ENCODE data around the gene PKDCC. TPM values are rescaled to one million over a fixed set of nuclear protein-coding genes. Genes with fewer than 3 reads are reported as not detected.

The PKDCC gene
- total and polyA plus RNA-seq, 2 of the 13 experiments (the other 11 are each of a cell fraction or from before 2014, with no cell fraction given), result 52.6 to 58.8 TPM

- TF ChIP-seq SALL1 (CRISPR knock-in tag; IDR thresholded peaks at IDR 0.05) (peak; percentile 90), SNAI1 (CRISPR knock-in tag; IDR thresholded peaks at IDR 0.05; ENCODE audit: borderline replicate concordance) (no peak), SP4 (CRISPR knock-in tag; IDR thresholded peaks at IDR 0.05) (no peak), NPAS2 (CRISPR knock-in tag; IDR thresholded peaks at IDR 0.05; ENCODE audit: borderline replicate concordance) (no peak), ZNF326 (CRISPR knock-in tag; IDR thresholded peaks at IDR 0.05; ENCODE audit: borderline replicate concordance) (no peak), ATF2 (CRISPR knock-in tag; IDR thresholded peaks at IDR 0.05) (peak; percentile 69; the same call in 1 of the 2 replicates), MTA3 (CRISPR knock-in tag; IDR thresholded peaks at IDR 0.05) (no peak), SRF (IDR thresholded peaks at IDR 0.05; ENCODE audit: low read depth, low read length) (no peak), ZFP1 (CRISPR knock-in tag; IDR thresholded peaks at IDR 0.05) (peak; percentile 70; the same call in 1 of the 2 replicates), MZF1 (CRISPR knock-in tag; IDR thresholded peaks at IDR 0.05; ENCODE audit: borderline replicate concordance) (no peak), SPEN (CRISPR knock-in tag; IDR thresholded peaks at IDR 0.05; ENCODE audit: low read depth) (peak; percentile 52; the same call in 1 of the 2 replicates), ZNF232 (CRISPR knock-in tag; IDR thresholded peaks at IDR 0.05; ENCODE audit: borderline replicate concordance) (no peak; the same call in 1 of the 2 replicates), ZKSCAN8 (CRISPR knock-in tag; IDR thresholded peaks at IDR 0.05; ENCODE audit: borderline replicate concordance) (peak; percentile 93; the same call in 1 of the 2 replicates), ZNF317 (CRISPR knock-in tag; IDR thresholded peaks at IDR 0.05) (no peak; the same call in 1 of the 2 replicates), PHB2 (IDR thresholded peaks at IDR 0.05; ENCODE audit: partially characterized antibody) (no peak), ZBTB25 (CRISPR knock-in tag; IDR thresholded peaks at IDR 0.05) (peak; percentile 56), ZNF773 (CRISPR knock-in tag; IDR thresholded peaks at IDR 0.05; ENCODE audit: borderline replicate concordance) (no peak), ZNF841 (CRISPR knock-in tag; IDR thresholded peaks at IDR 0.05; ENCODE audit: borderline replicate concordance) (no peak), NAIF1 (CRISPR knock-in tag; IDR thresholded peaks at IDR 0.05; ENCODE audit: borderline replicate concordance) (no peak), TFE3 (CRISPR knock-in tag; IDR thresholded peaks at IDR 0.05) (peak; percentile 100), GMEB2 (CRISPR knock-in tag; IDR thresholded peaks at IDR 0.05; ENCODE audit: low read depth) (no peak), NRL (CRISPR knock-in tag; IDR thresholded peaks at IDR 0.05; ENCODE audit: borderline replicate concordance) (no peak), NFKB2 (CRISPR knock-in tag; IDR thresholded peaks at IDR 0.05; ENCODE audit: borderline replicate concordance) (no peak), TARDBP (CRISPR knock-in tag; IDR thresholded peaks at IDR 0.05) (peak; percentile 55; the same call in 1 of the 2 replicates)
These were observed 57.8 kb downstream of the PKDCC start (continued) for GRCh38 chr2:42105330-42106256.

Data from HepG2 (cell line).